ENCODE data around the gene ITGB1BP1.
A peak's percentile ranks its signal among the peaks of the same experiment; 100 is the strongest.

ITGB1BP1 gene

DNA sequence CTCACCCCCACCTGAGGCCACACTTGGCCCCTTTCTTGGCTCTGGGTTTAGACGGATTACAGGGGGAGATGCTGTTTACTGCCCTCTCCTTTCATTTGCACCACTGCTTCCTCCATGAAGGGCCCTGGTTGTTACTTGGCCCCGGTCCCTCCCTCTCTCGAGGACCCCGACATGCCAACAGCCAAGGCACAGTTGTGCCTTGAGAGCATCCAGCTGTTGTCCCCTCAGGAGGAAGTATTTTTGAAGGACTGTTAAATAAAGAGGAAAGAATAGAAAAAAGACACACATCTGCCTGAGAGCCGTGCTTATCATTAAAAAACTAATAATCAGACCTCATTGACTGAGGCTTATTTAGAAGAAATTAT, 44.0 kb downstream of the ITGB1BP1 start:
- no peak for DNase-seq (ENCODE audit: extremely low read depth, low read depth)
- H3K4me3 ChIP-seq (replicated peaks; ENCODE audit: low read depth, low read length): no peak overlapping the region
- TF ChIP-seq, protein P1, sequence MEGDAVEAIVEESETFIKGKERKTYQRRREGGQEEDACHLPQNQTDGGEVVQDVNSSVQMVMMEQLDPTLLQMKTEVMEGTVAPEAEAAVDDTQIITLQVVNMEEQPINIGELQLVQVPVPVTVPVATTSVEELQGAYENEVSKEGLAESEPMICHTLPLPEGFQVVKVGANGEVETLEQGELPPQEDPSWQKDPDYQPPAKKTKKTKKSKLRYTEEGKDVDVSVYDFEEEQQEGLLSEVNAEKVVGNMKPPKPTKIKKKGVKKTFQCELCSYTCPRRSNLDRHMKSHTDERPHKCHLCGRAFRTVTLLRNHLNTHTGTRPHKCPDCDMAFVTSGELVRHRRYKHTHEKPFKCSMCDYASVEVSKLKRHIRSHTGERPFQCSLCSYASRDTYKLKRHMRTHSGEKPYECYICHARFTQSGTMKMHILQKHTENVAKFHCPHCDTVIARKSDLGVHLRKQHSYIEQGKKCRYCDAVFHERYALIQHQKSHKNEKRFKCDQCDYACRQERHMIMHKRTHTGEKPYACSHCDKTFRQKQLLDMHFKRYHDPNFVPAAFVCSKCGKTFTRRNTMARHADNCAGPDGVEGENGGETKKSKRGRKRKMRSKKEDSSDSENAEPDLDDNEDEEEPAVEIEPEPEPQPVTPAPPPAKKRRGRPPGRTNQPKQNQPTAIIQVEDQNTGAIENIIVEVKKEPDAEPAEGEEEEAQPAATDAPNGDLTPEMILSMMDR (IDR thresholded peaks at IDR 0.05; ENCODE audit: low read depth, low read length, missing control alignments): no peak

DNA sequence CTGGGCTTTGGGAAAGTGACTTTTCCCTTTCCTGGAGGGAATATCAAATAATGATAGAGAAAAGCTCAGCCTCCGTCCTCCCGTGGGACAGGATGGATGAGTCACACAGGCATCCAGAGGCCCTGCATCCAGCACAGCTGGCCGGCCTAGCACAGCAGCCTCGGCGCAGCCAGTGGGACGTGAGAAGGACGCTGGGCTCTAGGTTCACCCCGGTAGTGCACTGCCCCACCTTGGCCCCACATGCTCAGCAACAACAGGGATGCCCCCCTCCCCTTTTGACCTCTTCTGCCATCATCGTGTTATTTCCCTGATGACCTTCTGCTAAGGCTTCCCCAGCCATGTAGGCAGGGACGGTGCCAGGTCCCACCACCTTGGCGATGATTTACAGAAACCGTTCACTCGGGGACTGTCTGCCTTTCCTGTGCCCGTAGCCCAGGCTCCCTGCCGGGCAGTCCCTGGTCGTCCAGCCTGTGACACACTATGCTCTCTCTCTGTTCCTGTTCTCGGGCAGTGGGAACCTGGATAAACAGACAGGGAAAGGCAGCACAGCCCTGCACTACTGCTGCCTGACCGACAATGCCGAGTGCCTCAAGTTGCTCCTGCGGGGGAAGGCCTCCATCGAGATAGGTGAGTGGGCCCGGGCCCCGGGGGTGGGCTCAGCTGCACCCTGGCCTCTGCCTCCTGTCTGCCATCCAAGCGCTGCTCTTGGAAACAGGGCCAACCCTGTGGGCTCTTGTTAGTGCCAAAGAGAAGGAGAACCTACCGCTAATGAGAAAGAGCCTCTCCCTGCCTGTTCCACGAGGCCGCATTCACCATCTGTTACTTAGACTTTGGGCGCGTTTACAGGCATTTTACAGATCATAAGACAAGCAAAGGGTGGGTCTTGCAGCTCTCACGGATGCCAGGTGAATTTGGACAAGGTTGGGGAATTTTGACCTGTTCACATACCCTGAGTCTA, 44.6 kb downstream of the ITGB1BP1 start:
- DNase-seq (ENCODE audit: extremely low read depth, low read depth): peak; percentile 67
- no peak overlapping the region for H3K4me3 ChIP-seq (replicated peaks; ENCODE audit: low read depth, low read length)
- TF ChIP-seq, protein P1 (IDR thresholded peaks at IDR 0.05; ENCODE audit: low read depth, low read length, missing control alignments): no peak

DNA sequence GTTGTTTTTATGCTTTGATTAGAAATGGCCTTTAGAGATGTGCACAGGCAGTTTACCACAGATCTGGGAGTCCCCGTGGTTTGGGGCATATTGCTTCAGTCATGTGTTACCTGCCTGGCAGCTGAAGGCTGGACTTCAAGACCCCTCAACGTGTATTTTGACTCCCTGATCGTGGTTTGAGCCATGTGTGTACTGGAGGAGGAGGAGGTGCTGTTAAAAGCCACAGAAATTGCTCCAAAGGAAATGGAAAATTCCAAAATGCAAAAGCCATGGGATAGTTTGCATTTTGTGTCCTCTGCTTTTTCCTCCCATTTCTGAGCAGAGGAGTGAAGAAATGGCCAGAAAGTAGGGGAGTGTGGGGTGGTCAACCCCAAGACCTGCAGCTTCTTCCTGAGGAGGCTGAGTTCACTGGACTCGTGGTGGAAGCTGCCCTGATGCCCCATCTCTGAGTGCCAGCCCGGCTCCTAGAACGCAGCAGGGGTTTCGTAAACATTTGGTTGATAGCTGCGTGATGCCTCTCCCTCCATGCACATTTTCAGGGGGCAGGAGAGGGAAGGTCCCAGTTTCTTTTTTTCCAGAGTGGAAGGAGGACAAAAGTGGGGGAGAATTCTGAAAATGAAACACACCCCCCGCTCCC, 45.7 kb downstream of the ITGB1BP1 start:
- TF ChIP-seq, protein P1 (IDR thresholded peaks at IDR 0.05; ENCODE audit: low read depth, low read length, missing control alignments): no peak
- no peak overlapping the region for H3K4me3 ChIP-seq (replicated peaks; ENCODE audit: low read depth, low read length)
- DNase-seq (ENCODE audit: extremely low read depth, low read depth): peak; percentile 16

DNA sequence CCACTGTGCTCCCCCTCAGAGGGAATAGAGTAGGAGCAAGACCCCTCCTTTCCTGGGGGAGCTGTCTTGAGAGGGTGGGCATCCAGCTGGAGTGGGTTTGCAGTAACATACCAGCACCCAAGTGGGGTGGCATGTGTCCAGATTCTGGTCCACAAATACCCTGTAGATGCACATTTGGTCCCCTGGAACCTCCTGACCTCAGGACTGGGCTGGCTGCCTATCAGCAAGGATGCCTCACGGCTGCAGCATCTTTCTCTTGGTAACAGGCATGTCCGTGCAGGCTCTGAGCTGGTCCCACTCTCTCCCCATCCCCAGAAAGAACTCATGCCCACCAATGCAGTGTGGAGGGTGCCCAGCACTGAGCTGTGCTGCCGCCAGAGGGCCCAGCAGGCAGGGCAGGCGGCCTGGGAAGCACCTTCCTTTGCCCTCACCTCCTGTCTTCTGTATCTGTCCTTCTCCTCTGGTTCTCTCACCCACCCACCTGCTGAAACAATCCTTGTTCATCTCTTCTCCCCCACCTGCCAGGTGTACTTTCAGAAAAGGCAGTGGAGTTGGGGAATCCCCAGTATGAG, 47.4 kb downstream of the ITGB1BP1 start:
- DNase-seq (ENCODE audit: extremely low read depth, low read depth): no peak
- H3K4me3 ChIP-seq (replicated peaks; ENCODE audit: low read depth, low read length): no peak overlapping the region
- TF ChIP-seq, protein P1 (IDR thresholded peaks at IDR 0.05; ENCODE audit: low read depth, low read length, missing control alignments): no peak

DNA sequence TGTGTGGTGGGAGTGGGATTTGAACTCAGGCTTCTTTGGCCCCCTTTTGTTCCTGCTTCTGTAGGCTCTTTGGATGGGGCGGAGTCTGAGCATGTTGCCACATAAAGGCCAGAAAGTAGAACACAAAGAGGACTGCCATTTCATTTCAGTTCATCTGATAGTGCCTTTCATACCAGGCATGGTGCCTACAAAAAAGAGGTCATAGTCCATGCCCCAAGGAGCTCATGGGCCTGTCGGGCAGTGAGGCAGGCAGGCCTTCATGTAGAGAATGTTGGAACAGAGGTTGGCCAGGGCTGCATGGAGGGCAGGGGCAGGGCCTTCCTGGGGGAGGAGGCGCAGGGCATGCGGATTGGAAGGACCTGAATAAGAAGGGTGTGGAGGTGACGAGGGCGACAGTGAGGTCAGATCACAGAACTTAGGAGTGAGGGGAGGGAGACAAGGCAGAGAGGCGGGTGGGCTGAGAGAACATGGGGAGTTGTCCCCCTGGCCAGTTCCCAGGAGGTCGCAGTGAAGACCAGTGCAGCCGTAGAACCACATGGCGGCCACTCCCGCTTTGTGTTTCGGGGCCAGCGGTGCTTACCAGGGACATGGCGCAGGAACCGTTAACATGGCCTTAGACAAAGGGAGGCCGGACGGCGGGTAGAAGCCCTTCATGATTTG, 49.1 kb downstream of the ITGB1BP1 start:
- H3K4me3 ChIP-seq (replicated peaks; ENCODE audit: low read depth, low read length): no peak overlapping the region
- no peak for DNase-seq (ENCODE audit: extremely low read depth, low read depth)
- TF ChIP-seq, protein P1 (IDR thresholded peaks at IDR 0.05; ENCODE audit: low read depth, low read length, missing control alignments): no peak

DNA sequence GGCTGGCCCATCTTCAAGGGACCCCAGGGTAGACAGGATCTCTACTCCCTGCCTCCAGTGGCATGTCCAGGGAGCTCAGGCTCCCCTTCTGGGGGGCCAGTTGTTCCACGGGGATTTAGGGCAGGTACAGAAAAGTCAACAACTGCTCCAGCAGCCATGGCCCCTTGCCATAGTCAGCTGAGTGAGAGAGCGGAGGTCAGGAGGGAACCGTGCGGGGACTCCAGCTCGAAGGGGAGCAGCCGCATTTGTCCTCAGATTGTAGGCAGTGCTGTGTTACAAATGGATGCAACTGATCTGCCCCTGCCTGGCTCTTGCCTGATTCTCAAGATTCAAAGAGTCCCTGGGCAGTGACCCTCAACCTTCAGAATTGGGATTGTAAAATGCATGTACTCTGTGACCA, 49.9 kb downstream of the ITGB1BP1 start:
- H3K4me3 ChIP-seq (replicated peaks; ENCODE audit: low read depth, low read length): no peak overlapping the region
- TF ChIP-seq, protein P1 (IDR thresholded peaks at IDR 0.05; ENCODE audit: low read depth, low read length, missing control alignments): no peak
- DNase-seq (ENCODE audit: extremely low read depth, low read depth): no peak

Measured in HFF-Myc (cell line).